B cell (primary cell): ENCODE results near the gene WDR73.

Source experiments
- EZH2 ChIP-seq: IDR thresholded peaks from 2 replicates; pipeline ENCODE4 v1.6.1; 2012; ENCODE audit warnings: borderline replicate concordance, low read depth, mild to moderate bottlenecking, moderate library complexity, low read length; ENCODE audit not compliant: insufficient read depth, poor library complexity, severe bottlenecking
- TF ChIP-seq, protein P1 (sequence below): fragments of 200-600 bp; IDR thresholded peaks from one replicate; pipeline ENCODE4 v1.8.0; 2022; ENCODE audit warnings: antibody characterized with exemption, mild to moderate bottlenecking

DNA sequence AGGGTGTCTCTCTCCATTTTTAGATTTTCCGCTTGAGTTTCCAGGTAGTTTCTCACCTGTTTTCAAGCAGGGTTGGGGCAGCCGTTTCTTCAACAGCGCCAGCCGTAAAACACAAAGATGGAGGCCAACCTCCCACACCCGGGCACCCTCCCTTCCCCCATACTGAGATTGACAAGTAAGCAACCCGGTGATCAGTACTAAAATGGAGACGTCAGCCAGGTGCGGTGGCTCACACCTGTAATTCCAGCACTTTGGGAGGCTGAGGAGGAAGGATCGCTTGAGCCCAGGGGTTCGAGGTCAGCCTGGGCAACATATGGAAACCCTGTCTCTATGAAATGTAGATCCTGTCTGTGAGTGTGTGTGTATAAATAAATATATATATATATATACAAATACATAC lies 54.2 kb downstream of the WDR73 start:
- TF ChIP-seq, protein P1, sequence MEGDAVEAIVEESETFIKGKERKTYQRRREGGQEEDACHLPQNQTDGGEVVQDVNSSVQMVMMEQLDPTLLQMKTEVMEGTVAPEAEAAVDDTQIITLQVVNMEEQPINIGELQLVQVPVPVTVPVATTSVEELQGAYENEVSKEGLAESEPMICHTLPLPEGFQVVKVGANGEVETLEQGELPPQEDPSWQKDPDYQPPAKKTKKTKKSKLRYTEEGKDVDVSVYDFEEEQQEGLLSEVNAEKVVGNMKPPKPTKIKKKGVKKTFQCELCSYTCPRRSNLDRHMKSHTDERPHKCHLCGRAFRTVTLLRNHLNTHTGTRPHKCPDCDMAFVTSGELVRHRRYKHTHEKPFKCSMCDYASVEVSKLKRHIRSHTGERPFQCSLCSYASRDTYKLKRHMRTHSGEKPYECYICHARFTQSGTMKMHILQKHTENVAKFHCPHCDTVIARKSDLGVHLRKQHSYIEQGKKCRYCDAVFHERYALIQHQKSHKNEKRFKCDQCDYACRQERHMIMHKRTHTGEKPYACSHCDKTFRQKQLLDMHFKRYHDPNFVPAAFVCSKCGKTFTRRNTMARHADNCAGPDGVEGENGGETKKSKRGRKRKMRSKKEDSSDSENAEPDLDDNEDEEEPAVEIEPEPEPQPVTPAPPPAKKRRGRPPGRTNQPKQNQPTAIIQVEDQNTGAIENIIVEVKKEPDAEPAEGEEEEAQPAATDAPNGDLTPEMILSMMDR, result no peak
- no peak for TF ChIP-seq EZH2
